ENCODE results near the gene FAM180B.

DNA sequence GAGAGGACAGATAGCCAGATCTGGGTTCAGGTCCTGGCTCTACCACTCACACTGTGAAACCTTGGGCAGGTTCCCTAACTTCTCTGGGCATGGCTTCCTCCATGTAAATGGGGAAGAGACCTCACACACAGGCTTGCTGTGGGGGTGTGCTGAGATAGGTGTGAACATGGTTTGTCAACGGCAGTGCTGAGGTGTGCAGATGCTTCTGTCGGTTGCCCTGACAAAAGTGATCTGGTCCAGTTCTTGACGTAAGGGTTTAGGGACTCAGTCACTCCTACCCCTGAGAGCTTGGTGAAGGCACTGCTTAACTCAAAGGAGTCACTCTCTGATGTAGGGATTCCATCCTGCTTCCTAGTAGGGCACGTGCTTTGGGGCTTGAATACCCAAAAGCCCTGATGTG lies 5.8 kb downstream of the FAM180B start:
- no peak for TF ChIP-seq TCF4 (CRISPR knock-in tag; IDR thresholded peaks at IDR 0.05; ENCODE audit: borderline replicate concordance)
- no peak for TF ChIP-seq ZNF70 (CRISPR knock-in tag; IDR thresholded peaks at IDR 0.05)
- TF ChIP-seq ZC3H10 (CRISPR knock-in tag; IDR thresholded peaks at IDR 0.05) = no peak
- no peak for TF ChIP-seq ZFP3 (CRISPR knock-in tag; IDR thresholded peaks at IDR 0.05)
- no peak for TF ChIP-seq PPARA (CRISPR knock-in tag; IDR thresholded peaks at IDR 0.05; ENCODE audit: borderline replicate concordance)
- no peak for TF ChIP-seq SNAI2 (CRISPR knock-in tag; IDR thresholded peaks at IDR 0.05)
- TF ChIP-seq ARNTL (CRISPR knock-in tag; IDR thresholded peaks at IDR 0.05; ENCODE audit: borderline replicate concordance, low read depth) = no peak
- TF ChIP-seq ZFP30 (CRISPR knock-in tag; IDR thresholded peaks at IDR 0.05) = no peak

All from SK-N-SH treated with all-trans-retinoic acid at 6 μM for 48 hours (cell line).